Liver (tissue), 9 donors: Measurements from ENCODE around the gene DCAF8L2. TPM values are rescaled to one million over a fixed set of nuclear protein-coding genes. Genes with fewer than 3 reads are reported as not detected.

Experiments used
- DNase-seq: peaks from one replicate; pipeline ENCODE4 v3.0.0-alpha.2; 2017; ENCODE audit warnings: low spot score
- H3K27ac ChIP-seq, 2 donors: one replicate each; pipeline ENCODE4 v1.7.0; 2013; ENCODE audit warnings: inconsistent platforms in 2 of 2, low read length in 2 of 2, control low read depth in 1 of 2, low read depth in 1 of 2, mild to moderate bottlenecking in 1 of 2
- H3K27me3 ChIP-seq, 4 donors: one replicate each; pipeline versions ENCODE4 v1.6.1 to v1.7.0; 2013; ENCODE audit warnings: low read length in 3 of 4, inconsistent platforms in 1 of 4, mild to moderate bottlenecking in 1 of 4, moderate library complexity in 1 of 4; ENCODE audit not compliant: control insufficient read depth in 4 of 4, insufficient read depth in 4 of 4
- H3K36me3 ChIP-seq, 4 donors: one replicate each; pipeline versions ENCODE4 v1.6.1 to v1.7.0; 2013; ENCODE audit warnings: low read length in 3 of 4, mild to moderate bottlenecking in 3 of 4, low read depth in 1 of 4, moderate library complexity in 1 of 4; ENCODE audit not compliant: control insufficient read depth in 4 of 4, insufficient read depth in 3 of 4
- H3K4me1 ChIP-seq, 4 donors: one replicate each; pipeline versions ENCODE4 v1.6.1 to v1.7.0; 2013; ENCODE audit warnings: low read length in 3 of 4, mild to moderate bottlenecking in 3 of 4, moderate library complexity in 1 of 4; ENCODE audit not compliant: control insufficient read depth in 4 of 4, insufficient read depth in 4 of 4
- H3K4me3 ChIP-seq, 3 donors: one replicate each; pipeline versions ENCODE4 v1.6.1 to v1.7.0; 2013; ENCODE audit warnings: low read length in 3 of 3, control low read depth in 1 of 3, low read depth in 1 of 3, mild to moderate bottlenecking in 1 of 3
- H3K9ac ChIP-seq, 2 donors: one replicate each; pipeline ENCODE4 v1.7.0; 2013; ENCODE audit warnings: low read length in 2 of 2, mild to moderate bottlenecking in 2 of 2, moderate library complexity in 2 of 2, control low read depth in 1 of 2, low read depth in 1 of 2
- H3K9me3 ChIP-seq, 4 donors: one replicate each; pipeline versions ENCODE4 v1.6.1 to v1.7.0; 2013; ENCODE audit warnings: low read length in 3 of 4; ENCODE audit not compliant: control insufficient read depth in 4 of 4
- ATF3 ChIP-seq: IDR thresholded peaks from 2 replicates; pipeline ENCODE4 v1.6.1; 2016; ENCODE audit warnings: antibody characterized with exemption
- EGR1 ChIP-seq, 2 donors: IDR thresholded peaks; 2 replicates each; pipeline ENCODE4 v1.6.1; 2016 to 2018; ENCODE audit warnings: antibody characterized with exemption in 2 of 2, low read depth in 2 of 2
- FOXA2 ChIP-seq: IDR thresholded peaks from 2 replicates; pipeline ENCODE4 v1.6.1; 2016; ENCODE audit warnings: antibody characterized with exemption
- GABPA ChIP-seq, 2 donors: IDR thresholded peaks in 1 of 2; conservative IDR thresholded peaks in 1 of 2; 2 replicates each; pipeline ENCODE4 v1.6.1; 2016; ENCODE audit warnings: antibody characterized with exemption in 2 of 2, mild to moderate bottlenecking in 1 of 2, moderate library complexity in 1 of 2
- HNF4A ChIP-seq, 2 donors: conservative IDR thresholded peaks; 2 replicates each; pipeline ENCODE4 v1.6.1; 2016; ENCODE audit warnings: antibody characterized with exemption in 2 of 2, mild to moderate bottlenecking in 2 of 2
- HNF4G ChIP-seq: IDR thresholded peaks from 2 replicates; pipeline ENCODE4 v1.6.1; 2016; ENCODE audit warnings: antibody characterized with exemption
- JUND ChIP-seq, 2 donors: IDR thresholded peaks; 2 replicates each; pipeline ENCODE4 v1.6.1; 2016; ENCODE audit warnings: antibody characterized with exemption in 2 of 2
- MAX ChIP-seq: IDR thresholded peaks from 2 replicates; pipeline ENCODE4 v1.6.1; 2016; ENCODE audit warnings: antibody characterized with exemption
- NR2F2 ChIP-seq: IDR thresholded peaks from 2 replicates; pipeline ENCODE4 v1.6.1; 2016; ENCODE audit warnings: antibody characterized with exemption
- RAD21 ChIP-seq, 2 donors: IDR thresholded peaks; 2 replicates each; pipeline ENCODE4 v1.6.1; 2016; ENCODE audit warnings: antibody characterized with exemption in 2 of 2, mild to moderate bottlenecking in 2 of 2
- REST ChIP-seq: IDR thresholded peaks from 2 replicates; pipeline ENCODE4 v1.6.1; 2016; ENCODE audit warnings: antibody characterized with exemption, mild to moderate bottlenecking
- RXRA ChIP-seq, 2 donors: IDR thresholded peaks; 2 replicates each; pipeline ENCODE4 v1.6.1; 2017 to 2018; ENCODE audit warnings: antibody characterized with exemption in 2 of 2, mild to moderate bottlenecking in 1 of 2
- SP1 ChIP-seq: IDR thresholded peaks from 2 replicates; pipeline ENCODE4 v1.6.1; 2018; ENCODE audit warnings: antibody characterized with exemption, mild to moderate bottlenecking
- TAF1 ChIP-seq: conservative IDR thresholded peaks from 2 replicates; pipeline ENCODE4 v1.6.1; 2016; ENCODE audit warnings: antibody characterized with exemption, mild to moderate bottlenecking
- YY1 ChIP-seq: IDR thresholded peaks from 2 replicates; pipeline ENCODE4 v1.6.1; 2016; ENCODE audit warnings: antibody characterized with exemption, mild to moderate bottlenecking
- ZBTB33 ChIP-seq: IDR thresholded peaks from 2 replicates; pipeline ENCODE4 v1.6.1; 2016; ENCODE audit warnings: antibody characterized with exemption
- WGBS: extraction: QIAGEN DNeasy Blood & Tissue Kit; methylation state at CpG from one replicate; pipeline ENCODE4 v1.1.7; 2013; 5-methylcytosine and 5-hydroxymethylcytosine counted together
- polyA plus RNA-seq, 2 donors: library from polyadenylated mRNA; stranded (reverse) in 1 of 2; unstranded in 1 of 2; fragments of 200-250 nt in 1 of 2; fragments of >200 nt in 1 of 2; fragmentation: Nextera tagmentation in 1 of 2; extraction: Ambion mirVana in 1 of 2; gene quantifications; one replicate each; pipeline versions ENCODE4 v1.2.1 to v1.2.3, GENCODE V29; 2013 to 2015
- total RNA-seq, 2 donors: library from RNA; depleted of rRNA; stranded (reverse); fragments of >200 nt; gene quantifications; one replicate each; pipeline ENCODE4 v1.2.3, GENCODE V29; 2014
- donor health status: healthy.
- donor health status: healthy.
- donor health status: healthy.
- donor health status: healthy.
- donor health status: healthy.

Gene DCAF8L2
- total and polyA plus RNA-seq, 4 donors, result not detected

GRCh38 chrX:27575565-27575964 lies 14.6 kb upstream of the DCAF8L2 start:
- Histone ChIP-seq H3K4me1 (no peaks in the 10 kb centered on the region), H3K36me3 (no peaks in the 10 kb centered on the region), H3K27ac (no peak overlapping the region), H3K9me3 (no peaks in the 10 kb centered on the region), H3K9ac (no peak overlapping the region), H3K27me3 (no peaks in the 10 kb centered on the region), H3K4me3 (no peak overlapping the region)
- TF ChIP-seq REST (no peak), EGR1 (IDR thresholded peaks at IDR 0.05; ENCODE audit: low read depth in 2 of 2) (no peak), NR2F2 (no peak), TAF1 (no peak)
- DNase-seq, result no peak

GRCh38 chrX:27583976-27584375 lies 6.2 kb upstream of the DCAF8L2 start:
- Histone ChIP-seq H3K27ac (no peak overlapping the region), H3K36me3 (no peaks in the 10 kb centered on the region), H3K27me3 (no peaks in the 10 kb centered on the region), H3K9me3 (no peaks in the 10 kb centered on the region), H3K9ac (no peak overlapping the region), H3K4me1 (no peaks in the 10 kb centered on the region), H3K4me3 (no peak overlapping the region)
- 89% methylated on average over 1 of the region's 1 CpG for WGBS
- TF ChIP-seq YY1, result no peak
- TF ChIP-seq RAD21 (IDR thresholded peaks at IDR 0.05), result no peak
- TF ChIP-seq SP1, result no peak
- TF ChIP-seq HNF4G, result no peak
- no peak for TF ChIP-seq JUND (IDR thresholded peaks at IDR 0.05)
- no peak for TF ChIP-seq FOXA2
- no peak for TF ChIP-seq TAF1
- no peak for TF ChIP-seq REST
- TF ChIP-seq MAX, result no peak
- no peak for TF ChIP-seq RXRA (IDR thresholded peaks at IDR 0.05)
- TF ChIP-seq ZBTB33, result no peak
- TF ChIP-seq ATF3, result no peak
- no peak for TF ChIP-seq HNF4A (conservative IDR thresholded peaks at IDR 0.05)
- no peak for TF ChIP-seq GABPA (IDR thresholded peaks at IDR 0.05 in 1 of 2, conservative IDR thresholded peaks at IDR 0.05 in 1 of 2)
- no peak for DNase-seq
